GM19455 (cell line): ENCODE results near the gene CTNNA2.

ENCODE experiments used
- ATAC-seq: cut with Tn5 transposase; IDR thresholded peaks from one replicate; pipeline ENCODE4 v1.9.1; 2021; ENCODE audit not compliant: unreplicated experiment

Gene CTNNA2

GRCh38 chr2:79972661-79973060 is 459.8 kb downstream of the CTNNA2 start:
- no peak for ATAC-seq

GRCh38 chr2:79975791-79976565 is 463.1 kb downstream of the CTNNA2 start:
- no peak for ATAC-seq

- ATAC-seq, result no peak
These were observed 464.9 kb downstream of the CTNNA2 start for GRCh38 chr2:79977792-79978191.

GRCh38 chr2:79980116-79980515 is 467.3 kb downstream of the CTNNA2 start:
- ATAC-seq, result no peak

- ATAC-seq, result no peak
These were observed 468.0 kb downstream of the CTNNA2 start for GRCh38 chr2:79980816-79981215.

- ATAC-seq, result no peak
These were observed 468.5 kb downstream of the CTNNA2 start for GRCh38 chr2:79981316-79981715.

- ATAC-seq, result no peak
These were observed 469.6 kb downstream of the CTNNA2 start for GRCh38 chr2:79982445-79982844.

GRCh38 chr2:79984476-79984875 is 471.6 kb downstream of the CTNNA2 start:
- no peak for ATAC-seq

- ATAC-seq, result no peak
These were observed 472.3 kb downstream of the CTNNA2 start for GRCh38 chr2:79985145-79985544.

GRCh38 chr2:79985571-79985970 is 472.7 kb downstream of the CTNNA2 start:
- no peak for ATAC-seq

GRCh38 chr2:79993144-79993543 is 480.3 kb downstream of the CTNNA2 start:
- no peak for ATAC-seq

- ATAC-seq, result no peak
These were observed 481.3 kb downstream of the CTNNA2 start for GRCh38 chr2:79994161-79994560.

- no peak for ATAC-seq
These were observed 482.1 kb downstream of the CTNNA2 start for GRCh38 chr2:79994965-79995364.

- no peak for ATAC-seq
These were observed 483.9 kb downstream of the CTNNA2 start for GRCh38 chr2:79996709-79997108.

- ATAC-seq, result no peak
These were observed 488.9 kb downstream of the CTNNA2 start for GRCh38 chr2:80001701-80002101.

GRCh38 chr2:80002112-80002511 is 489.3 kb downstream of the CTNNA2 start:
- ATAC-seq, result no peak

GRCh38 chr2:80002568-80003157 is 489.8 kb downstream of the CTNNA2 start:
- no peak for ATAC-seq

GRCh38 chr2:80007777-80008503 is 495.1 kb downstream of the CTNNA2 start:
- no peak for ATAC-seq

GRCh38 chr2:80008596-80008995 is 495.7 kb downstream of the CTNNA2 start:
- no peak for ATAC-seq

- ATAC-seq, result no peak
These were observed 496.4 kb downstream of the CTNNA2 start for GRCh38 chr2:80009211-80009610.

- ATAC-seq, result no peak
These were observed 499.2 kb downstream of the CTNNA2 start for GRCh38 chr2:80012061-80012460.

- ATAC-seq, result no peak
These were observed 501.8 kb downstream of the CTNNA2 start for GRCh38 chr2:80014637-80015036.
